Stimulated activated CD8-positive, alpha-beta memory T cell treated with anti-CD3 and anti-CD28 coated beads, Interleukin-7, amount 100 ng/mL, for 48 hours (primary cell): ENCODE measurements around the gene PRSS12.

Experiments
- DNase-seq, 2 donors: peaks; one replicate each; pipeline ENCODE4 v3.0.0-alpha.2; 2020; ENCODE audit warnings: low read depth in 1 of 2; ENCODE audit errors: extremely low read depth in 1 of 2

The PRSS12 gene

DNA sequence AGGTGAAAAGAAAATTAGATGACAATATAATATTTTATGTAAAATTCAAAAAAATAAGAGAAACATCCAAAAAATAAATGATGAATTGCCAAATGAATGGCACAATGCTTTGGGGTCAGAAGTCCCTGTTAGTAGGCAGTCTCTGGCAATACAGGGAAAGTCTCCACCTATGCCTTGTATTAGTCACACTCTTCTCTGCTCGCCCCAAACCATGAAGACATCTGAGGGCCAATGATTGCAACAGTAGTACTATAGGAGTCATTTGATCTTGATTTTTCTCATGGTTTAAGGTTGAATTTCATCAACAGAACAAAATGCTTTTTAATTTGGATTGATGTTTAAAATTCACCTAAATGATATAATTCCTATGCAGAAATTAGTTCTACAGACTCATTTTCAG is 3.9 kb upstream of the PRSS12 start:
- DNase-seq: no peak

DNA sequence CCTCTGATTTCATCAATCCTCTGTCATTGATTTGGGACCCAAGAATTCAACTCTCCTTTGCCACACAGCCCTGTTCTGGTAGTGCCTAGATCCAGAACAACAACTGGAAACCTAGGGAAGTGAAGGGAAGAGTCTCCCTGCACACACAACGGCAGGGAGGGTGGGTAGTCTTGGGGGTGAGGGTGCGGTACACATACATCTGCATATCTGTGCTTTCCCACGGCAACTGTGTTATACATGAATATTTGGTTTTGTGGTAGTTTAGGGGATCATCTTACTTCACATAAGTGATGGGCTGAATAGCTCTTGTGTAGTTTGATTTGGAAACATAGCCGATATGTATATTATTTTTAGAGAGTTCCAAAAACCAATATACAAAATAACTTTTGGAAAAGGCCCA is 3.3 kb upstream of the PRSS12 start:
- no peak for DNase-seq

DNA sequence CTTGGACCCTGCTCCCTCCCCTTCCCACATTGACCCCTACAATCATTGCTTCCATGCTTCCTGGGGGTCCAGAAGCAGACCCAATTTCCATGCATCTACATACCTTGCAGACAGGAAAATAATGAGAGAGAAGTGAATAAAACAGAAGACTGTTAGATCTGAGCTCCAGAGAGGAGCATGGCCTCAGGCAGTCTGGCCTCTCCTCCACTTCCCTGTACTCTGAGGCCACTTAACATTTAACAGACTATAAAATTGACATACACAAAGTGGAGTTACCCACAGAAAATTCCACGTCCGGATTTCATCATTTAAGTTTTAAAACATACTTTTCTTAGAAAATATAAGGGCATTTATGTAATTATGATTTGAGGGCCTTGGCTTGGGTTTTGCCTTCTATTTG is 2.1 kb upstream of the PRSS12 start:
- DNase-seq: no peak

DNA sequence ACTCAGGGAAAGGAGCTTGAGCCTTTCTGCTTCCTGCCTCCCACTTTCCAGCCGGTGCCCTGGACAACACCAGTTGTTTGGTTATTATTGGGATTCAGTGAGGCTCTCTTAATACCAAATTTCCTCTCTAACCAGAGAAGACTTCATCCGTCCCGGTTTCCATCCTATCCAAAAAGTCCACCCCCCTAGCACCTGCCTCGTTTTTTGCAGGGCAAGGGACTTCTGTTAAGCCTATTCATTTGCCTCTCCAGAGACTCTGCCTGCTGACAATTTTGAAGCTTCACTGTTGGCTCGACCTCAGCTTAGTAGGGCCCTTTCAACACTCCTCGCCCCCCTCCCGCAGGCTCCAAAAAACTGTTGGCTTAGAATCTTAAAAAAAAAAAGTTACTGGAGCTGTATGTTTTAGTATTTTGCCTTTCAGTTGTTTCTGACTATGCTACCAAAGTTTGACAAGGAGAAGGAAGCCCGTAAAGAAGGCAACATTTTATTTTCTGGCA is 779 bp upstream of the PRSS12 start:
- no peak for DNase-seq

DNA sequence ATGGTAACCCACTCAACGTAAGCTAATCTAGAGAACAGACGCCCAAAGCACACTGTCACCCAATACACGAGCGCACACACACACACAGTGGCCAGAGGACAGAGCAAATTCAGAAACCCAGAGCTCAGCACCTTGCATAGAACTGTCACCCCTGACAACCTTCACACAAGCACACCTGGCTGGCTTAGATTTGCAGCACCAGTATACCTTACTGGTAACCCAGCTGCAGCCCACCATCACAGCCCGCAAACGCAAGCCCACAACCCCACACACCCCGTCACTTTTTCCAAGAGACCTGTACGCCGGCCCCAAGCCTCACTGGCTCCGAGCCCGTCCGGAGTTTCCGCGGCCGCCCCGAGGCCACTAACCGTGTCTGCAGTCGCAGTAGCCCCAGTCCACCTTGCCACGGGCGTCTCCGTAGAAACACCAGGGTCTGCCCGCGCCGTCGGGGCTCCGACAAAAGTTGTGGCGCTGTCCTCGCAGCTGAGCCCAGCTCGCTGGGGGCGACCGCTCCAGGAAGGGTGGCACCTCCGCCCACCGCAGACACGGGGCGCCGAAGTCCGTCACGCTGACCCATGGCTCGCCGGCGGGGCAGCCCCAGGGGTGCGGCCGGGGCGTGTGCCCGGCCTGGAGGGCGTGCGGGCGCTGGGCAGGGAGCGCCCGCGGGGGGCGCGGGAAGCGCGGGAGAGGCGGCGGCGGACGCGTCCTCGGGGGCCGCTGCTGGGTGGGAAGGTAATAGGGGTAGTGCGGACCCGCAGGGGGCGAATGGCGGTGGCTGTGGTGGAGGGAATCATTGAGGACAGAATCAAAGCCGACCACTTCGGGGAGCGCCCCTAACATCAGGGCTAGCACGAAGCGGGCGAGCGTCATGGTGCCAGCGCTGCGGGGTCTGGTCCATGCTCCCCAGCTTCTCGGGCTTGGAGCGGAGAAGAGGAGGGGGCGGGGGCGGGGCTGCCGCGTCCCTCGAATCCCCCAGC is 664 bp downstream of the PRSS12 start:
- no peak for DNase-seq

DNA sequence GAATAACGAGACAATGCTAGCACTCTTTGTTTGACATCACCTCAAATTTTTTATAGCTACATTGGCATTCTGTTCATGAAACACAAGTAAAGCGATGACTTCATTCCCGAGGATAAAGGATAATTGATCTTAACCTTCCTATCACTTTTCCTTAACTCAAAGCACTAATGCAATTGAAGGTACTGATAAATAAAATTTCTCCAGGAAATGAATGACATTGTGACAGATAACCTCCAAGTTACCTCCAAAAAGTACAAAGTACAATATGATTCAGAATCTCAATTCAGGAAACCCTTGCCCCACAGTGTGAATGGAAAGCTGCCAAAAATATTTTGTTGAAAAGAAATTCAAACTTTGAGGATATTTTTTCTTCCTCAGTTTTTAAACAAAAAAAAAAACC is 1.8 kb downstream of the PRSS12 start:
- DNase-seq: no peak

DNA sequence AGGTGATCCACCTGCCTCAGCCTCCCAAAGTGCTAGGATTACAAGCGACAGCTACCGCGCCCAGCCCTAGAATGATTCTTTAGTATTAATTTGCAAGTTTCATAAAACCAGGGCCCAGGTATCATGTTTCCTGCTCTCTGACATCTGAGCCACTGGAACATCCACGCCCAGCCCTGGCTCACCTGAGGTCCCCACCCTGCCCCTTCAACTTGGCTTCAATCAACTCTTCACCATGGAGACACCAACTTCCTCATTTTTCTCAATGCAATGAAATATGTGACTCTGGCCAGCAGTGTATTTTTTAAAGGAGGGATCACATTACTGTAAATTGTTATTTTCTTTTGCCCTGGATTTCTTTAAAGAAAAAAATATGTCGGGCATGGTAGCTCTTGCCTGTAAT is 3.9 kb downstream of the PRSS12 start:
- no peak for DNase-seq

DNA sequence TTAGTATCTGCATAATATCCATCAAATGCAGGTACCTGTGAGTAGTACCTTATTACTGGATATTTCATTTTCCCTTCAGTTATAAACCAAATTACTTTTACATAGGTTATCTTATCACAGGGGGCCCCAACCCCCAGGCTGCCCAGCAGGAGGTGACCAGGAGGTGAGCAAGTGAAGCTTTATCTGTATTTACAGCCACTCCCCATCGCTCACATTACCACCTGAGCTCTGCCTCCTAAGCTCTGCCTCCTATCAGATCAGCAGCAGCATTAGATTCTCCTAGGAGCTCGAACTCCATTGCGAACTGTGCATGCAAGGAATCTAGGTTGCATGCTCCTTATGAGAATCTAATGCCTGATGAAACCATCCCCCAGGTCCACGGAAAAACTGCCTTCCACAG is 6.3 kb downstream of the PRSS12 start:
- DNase-seq: no peak

DNA sequence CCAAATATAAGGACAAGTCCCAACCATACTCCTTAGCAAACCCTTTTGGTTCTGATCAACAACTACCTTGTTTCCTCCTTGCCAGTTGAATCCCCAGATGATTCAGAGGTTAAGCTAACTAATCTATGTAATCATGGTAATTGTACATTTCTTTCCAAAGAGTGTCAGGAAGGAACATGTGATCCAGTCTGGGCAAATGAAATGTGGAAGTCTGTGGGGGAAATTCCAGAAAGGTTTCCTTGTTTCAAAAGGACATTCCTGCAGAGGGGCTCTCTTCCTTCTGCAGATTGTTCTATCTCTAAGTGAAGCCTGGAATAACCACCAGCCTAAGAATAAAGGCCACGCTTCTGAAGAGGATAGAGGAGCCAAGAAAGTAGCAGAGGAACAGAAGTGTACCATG is 7.0 kb downstream of the PRSS12 start:
- DNase-seq: no peak

DNA sequence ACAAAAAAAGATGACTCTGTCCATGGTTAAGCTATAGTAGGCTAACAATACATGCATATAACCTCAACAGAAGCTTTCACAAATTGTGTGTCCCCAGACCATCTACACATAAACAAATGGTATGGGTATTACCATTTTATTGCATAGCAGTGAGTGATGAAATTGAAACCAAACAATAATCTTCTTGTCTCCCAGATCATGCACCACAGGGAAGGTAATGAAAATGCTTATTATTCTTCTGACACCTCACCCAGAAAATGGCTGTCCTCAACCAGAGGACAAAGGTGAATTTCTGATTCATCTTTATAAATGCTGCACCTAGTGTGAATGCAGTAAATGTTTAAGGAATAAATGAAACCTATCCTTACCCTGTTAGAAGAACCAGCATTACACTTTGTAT is 8.0 kb downstream of the PRSS12 start:
- DNase-seq: no peak

DNA sequence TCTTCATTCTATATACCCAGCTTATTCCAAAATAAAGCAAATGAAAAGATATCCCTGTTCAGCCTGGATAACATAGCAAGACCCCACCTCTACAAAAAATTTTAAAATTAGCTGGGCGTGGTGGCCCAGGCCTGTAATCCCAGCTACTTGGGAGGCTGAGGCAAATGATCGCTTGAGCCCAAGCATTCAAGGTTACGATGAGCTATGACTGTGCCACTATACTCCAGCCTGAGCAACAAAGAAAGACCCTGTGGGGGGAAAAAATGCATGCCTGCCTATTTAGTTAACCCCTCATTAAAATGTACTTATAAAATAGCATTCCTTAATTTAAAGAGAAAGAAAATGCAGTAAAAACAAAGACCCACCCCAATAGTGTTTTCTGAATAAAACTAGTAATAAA is 9.3 kb downstream of the PRSS12 start:
- no peak for DNase-seq

DNA sequence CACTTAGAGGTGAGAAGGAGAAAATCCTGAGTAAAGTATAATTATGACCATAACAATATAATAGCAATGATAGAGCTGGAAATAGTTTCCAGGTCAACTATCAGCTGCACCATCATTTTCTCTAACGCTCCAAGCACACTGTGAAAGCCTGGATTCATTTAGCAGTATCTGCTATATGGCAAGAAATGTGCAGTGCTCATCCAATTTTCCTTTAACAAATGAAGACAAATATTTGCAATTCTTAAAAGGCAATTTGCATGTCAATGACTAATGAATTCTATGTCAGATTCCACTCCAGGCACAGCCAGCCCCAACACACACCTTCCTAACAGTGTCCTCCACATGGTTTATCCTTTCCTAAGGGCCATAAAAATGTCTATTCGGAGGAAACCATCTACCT is 12.7 kb downstream of the PRSS12 start:
- DNase-seq: no peak

DNA sequence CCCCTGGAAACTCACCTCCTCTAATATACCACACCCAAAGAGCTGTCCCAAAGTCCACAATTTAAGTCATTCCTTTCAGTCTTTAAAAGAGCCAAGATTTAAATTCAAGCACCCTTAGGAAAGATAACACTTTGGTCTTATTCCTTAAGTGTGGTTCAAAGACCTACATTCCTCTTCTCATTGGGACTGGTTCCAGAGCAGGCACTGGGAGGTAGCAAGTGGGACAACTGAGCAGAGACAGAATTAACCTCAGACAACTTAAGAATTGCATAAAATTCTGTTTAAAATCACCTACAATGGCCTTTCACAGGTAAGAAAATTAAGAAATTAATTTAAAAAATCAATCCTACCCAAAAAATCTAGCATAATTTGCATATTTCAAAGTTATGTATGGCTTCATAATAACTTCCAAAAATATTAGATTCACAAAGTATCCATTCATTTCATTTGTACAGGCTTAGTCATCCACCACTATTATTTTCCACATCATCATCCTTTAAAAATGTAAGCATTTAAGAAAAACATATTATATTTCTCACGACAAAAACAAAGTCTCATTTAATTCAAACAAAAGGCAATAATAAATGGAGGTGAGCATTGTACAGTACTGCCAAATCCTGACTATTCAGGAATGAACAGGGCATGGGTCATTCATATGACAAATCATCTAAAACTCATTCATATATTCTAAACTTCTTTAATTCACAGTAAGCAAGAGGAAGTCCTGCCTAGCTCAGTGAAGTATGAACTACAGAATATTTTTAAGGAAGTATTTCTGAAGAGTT is 13.6 kb downstream of the PRSS12 start:
- no peak for DNase-seq

DNA sequence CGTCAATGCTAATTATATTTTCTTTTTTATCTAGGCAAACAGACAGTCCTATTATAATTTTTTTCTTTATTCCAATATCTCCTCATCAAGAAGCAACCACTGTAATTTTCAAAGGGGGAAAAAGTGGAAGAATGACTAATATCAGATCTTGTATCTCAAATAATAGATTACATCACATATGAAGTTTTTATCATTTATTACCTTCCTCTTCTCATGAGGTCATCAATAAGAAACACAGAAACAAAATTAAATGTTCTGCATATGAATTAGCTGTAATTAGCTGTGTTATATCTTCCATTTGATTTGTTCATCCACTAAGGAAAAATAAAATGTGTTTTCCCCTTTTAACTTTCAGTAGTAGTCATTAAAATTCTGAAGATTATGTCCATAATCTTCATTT is 14.3 kb downstream of the PRSS12 start:
- DNase-seq: no peak

DNA sequence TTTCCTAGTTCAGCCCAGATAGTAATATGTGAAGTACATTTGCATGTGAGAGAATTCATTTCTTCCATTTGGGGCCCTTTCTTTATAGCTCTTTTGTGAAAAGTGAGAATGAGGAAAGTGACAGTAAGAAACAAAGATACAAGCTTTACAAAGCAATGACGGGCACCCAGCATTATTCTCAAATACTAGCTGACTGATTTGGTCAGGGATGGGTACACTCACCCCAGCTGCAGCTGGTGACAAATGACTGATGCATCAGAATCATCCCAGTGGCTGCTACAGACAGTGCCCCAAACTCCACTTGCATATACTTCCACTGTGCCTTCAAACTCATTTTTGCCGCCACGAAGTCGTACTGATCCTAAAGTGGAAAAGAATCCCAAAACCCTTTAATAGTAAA is 14.8 kb downstream of the PRSS12 start:
- no peak for DNase-seq

DNA sequence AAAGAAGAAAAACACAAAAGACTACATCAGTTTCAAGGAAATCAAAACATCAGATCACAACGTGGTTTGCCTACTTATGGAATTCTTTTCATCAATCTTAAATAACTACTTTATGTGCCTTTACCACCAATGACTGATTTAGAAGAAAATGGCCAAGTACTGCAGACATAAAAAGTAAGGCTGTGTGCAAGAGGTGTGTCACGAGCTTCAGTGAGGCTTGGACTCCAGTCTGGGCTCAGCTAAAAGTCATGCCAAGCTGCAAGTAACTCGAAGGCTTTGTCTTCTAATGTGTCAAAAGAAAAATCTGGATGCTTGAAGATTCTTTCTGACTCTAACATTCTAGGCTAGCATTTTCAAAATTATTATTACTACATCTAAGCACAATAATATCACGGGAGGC is 17.0 kb downstream of the PRSS12 start:
- DNase-seq: no peak

DNA sequence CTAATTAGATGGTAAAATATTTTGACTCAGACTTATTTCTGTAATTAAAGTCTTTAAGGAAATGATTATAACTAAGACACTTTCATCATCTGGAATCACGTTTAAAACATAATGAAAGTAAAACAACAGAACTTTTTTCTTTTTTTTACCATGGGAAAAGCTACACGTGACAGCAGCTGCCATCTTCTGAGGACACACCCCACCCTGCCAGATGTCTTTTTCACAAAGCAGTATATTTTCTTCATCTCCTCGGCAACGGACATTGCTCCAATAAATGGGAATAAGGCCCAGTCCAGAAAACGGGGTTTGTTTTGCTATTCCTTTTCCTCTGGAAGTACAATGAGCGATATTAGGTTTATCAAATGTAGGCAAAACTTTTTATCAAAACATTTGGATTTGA is 17.5 kb downstream of the PRSS12 start:
- no peak for DNase-seq

DNA sequence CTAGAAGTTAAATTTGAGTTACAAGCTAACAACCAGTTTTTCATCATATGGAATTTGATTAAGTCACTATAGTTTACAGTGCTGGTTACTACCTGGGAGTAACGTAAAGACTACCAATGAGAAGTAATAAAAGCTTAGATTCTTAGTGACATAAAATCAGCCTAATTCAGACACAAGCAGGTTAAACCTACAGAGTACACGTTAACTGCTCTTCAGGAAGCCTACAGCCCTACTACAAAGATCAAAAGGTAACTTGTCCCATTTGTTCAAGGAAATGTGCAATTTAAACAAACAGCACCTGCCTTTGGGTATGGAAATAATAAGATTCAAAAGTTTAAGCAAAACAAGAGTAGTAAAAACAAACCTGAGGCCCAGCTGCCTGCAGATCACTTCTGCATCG is 21.5 kb downstream of the PRSS12 start:
- no peak for DNase-seq

DNA sequence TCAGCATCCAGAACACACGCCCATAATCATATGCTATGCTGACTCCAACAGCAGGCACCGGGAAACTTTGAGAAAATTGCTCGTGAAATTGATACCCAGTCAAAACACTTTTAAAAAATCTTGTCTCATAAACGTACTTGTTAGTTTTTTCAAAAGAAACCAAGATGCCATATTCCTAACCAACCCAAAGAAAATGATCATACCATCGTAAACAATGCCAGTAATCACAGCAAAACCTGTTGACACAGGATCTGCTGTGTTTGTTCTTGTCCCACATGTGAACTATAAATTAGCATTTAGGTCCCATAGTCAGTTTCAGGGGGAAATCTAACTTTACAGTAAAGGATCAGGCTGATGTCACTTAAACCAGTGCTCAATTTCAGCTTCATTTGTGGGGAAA is 23.0 kb downstream of the PRSS12 start:
- DNase-seq: no peak

DNA sequence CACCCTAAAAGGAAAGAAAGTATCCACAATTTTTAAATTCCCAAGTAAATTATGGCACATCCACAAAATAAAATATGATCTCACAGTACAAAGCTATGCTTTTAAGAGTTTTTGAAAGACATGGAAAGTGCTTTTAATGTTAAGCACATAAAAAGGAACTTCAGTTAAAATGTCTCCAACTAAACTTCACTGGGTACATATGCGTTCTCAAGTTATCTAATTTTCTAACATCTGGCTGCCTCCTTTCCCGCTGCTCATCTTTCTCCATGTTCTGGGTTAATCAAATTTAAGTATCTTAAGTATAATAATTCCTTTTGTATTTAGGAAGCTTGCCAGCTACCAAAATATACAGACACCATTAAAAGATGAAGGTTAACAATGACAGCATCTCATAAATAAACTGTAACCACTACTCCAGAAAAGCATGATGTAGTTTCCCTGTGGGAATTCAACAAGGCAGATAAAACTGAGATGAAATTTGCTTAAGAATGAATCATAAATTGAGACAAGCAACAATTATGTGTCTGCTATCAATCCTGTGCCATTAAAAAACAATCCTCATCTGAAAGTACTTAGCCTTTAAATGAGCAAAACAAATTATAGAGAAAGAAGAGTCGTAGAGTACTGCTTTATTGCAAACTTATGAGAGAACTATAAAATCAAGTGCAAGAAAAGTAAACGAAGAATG is 25.1 kb downstream of the PRSS12 start:
- no peak for DNase-seq

DNA sequence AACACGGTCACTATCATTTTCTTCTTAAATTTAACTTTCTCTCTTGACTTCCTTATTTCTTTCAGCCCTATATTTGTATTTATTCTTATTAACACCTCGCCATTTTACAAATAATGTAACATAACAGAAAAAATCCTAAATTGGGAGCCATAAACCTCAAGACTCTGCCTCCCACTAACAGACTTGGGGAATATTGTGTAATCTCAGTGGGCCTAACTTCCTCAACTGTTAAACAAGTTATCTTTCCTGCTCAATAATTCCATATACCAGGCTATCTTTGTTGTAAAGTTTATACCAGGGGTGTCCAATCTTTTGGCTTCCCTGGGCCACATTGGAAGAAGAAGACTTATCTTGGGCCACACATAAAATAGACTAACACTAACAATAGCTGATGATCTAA is 26.2 kb downstream of the PRSS12 start:
- DNase-seq: no peak
